Chondrocyte (in vitro differentiated cells): ENCODE data around the gene CRYBA1. TPM values are rescaled to one million over a fixed set of nuclear protein-coding genes. Genes with fewer than 3 reads are reported as not detected.

ENCODE experiments used
- DNase-seq: peaks from one replicate; pipeline ENCODE4 v3.0.0; 2021; ENCODE audit warnings: mixed read lengths, low spot score
- H3K27ac Mint-ChIP-seq: one replicate; pipeline ENCODE4 v1.8.0; 2021; ENCODE audit warnings: mild to moderate bottlenecking, moderate library complexity, mixed read lengths; ENCODE audit not compliant: unreplicated experiment
- H3K27me3 Mint-ChIP-seq: 2 replicates; pipeline ENCODE4 v1.8.0; 2021; ENCODE audit warnings: low read depth, mixed read lengths
- H3K36me3 Mint-ChIP-seq: 2 replicates; pipeline ENCODE4 v1.8.0; 2021; ENCODE audit warnings: low read depth, mixed read lengths
- H3K4me1 Mint-ChIP-seq: 2 replicates; pipeline ENCODE4 v1.8.0; 2021; ENCODE audit warnings: low read depth, mild to moderate bottlenecking, mixed read lengths
- H3K4me3 Mint-ChIP-seq: one replicate; pipeline ENCODE4 v1.8.0; 2021; ENCODE audit warnings: mild to moderate bottlenecking, moderate library complexity, mixed read lengths; ENCODE audit not compliant: unreplicated experiment
- H3K9me3 Mint-ChIP-seq: 2 replicates; pipeline ENCODE4 v1.8.0; 2021; ENCODE audit warnings: low read depth, mixed read lengths
- total RNA-seq: library from RNA; stranded (reverse); gene quantifications from 3 replicates; pipeline ENCODE4 v1.2.1, GENCODE V29; 2021
- TF ChIP-seq, protein P1 (sequence below): fragments of 200-600 bp; sonication (generic); IDR thresholded peaks from 2 replicates; pipeline ENCODE4 v1.5.0; 2021; ENCODE audit warnings: antibody characterized with exemption, mild to moderate bottlenecking, moderate library complexity

CRYBA1 gene
- total RNA-seq, 1 donor from 2014 or later: not detected

- H3K27me3 Mint-ChIP-seq: no peaks in the 10 kb centered on the region
- H3K4me3 Mint-ChIP-seq: no peak overlapping the region
- DNase-seq: no peak
- no peaks in the 10 kb centered on the region for H3K9me3 Mint-ChIP-seq
- H3K27ac Mint-ChIP-seq: peak overlapping the region; percentile 8
- peaks cover 22% of the 10 kb centered on the region for H3K4me1 Mint-ChIP-seq
- TF ChIP-seq, protein P1, sequence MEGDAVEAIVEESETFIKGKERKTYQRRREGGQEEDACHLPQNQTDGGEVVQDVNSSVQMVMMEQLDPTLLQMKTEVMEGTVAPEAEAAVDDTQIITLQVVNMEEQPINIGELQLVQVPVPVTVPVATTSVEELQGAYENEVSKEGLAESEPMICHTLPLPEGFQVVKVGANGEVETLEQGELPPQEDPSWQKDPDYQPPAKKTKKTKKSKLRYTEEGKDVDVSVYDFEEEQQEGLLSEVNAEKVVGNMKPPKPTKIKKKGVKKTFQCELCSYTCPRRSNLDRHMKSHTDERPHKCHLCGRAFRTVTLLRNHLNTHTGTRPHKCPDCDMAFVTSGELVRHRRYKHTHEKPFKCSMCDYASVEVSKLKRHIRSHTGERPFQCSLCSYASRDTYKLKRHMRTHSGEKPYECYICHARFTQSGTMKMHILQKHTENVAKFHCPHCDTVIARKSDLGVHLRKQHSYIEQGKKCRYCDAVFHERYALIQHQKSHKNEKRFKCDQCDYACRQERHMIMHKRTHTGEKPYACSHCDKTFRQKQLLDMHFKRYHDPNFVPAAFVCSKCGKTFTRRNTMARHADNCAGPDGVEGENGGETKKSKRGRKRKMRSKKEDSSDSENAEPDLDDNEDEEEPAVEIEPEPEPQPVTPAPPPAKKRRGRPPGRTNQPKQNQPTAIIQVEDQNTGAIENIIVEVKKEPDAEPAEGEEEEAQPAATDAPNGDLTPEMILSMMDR: peak; percentile 72
- H3K36me3 Mint-ChIP-seq: no peaks in the 10 kb centered on the region
Measured at GRCh38 chr17:29243792-29244191, 2.9 kb upstream of the CRYBA1 start.

DNA sequence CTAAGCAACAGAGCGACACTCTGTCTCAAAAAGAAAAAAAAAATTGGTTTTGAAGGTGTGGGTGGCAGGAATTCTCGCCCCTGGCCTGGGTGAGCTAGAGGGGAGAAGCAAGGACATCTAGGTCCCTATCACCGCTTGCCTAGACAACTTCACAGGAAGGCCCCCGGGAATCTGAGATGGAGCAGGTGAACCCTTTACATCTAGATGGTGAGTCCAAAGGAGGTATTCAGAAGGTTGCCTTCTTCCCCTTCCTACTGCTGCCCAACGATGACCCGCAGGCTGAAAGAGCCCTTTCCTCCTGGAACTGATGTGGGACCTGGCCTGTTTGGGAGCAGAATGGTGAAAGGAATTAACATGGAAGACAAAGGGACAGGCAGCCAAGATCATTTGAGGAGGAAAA lies 1.3 kb upstream of the CRYBA1 start:
- H3K9me3 Mint-ChIP-seq: no peaks in the 10 kb centered on the region
- H3K27ac Mint-ChIP-seq: no peak overlapping the region
- no peak for DNase-seq
- TF ChIP-seq, protein P1: no peak
- no peaks in the 10 kb centered on the region for H3K36me3 Mint-ChIP-seq
- peaks cover 19% of the 10 kb centered on the region for H3K4me1 Mint-ChIP-seq
- no peak overlapping the region for H3K4me3 Mint-ChIP-seq
- no peaks in the 10 kb centered on the region for H3K27me3 Mint-ChIP-seq

- Mint-ChIP-seq H3K9me3 (no peaks in the 10 kb centered on the region), H3K4me1 (peaks cover 11% of the 10 kb centered on the region)
Measured at GRCh38 chr17:29247219-29247618, 560 bp downstream of the CRYBA1 start.

GRCh38 chr17:29248845-29249244 lies 2.2 kb downstream of the CRYBA1 start:
- Mint-ChIP-seq H3K4me3 (no peak overlapping the region), H3K27me3 (no peaks in the 10 kb centered on the region), H3K27ac (no peak overlapping the region), H3K9me3 (no peaks in the 10 kb centered on the region), H3K36me3 (no peaks in the 10 kb centered on the region), H3K4me1 (peaks cover 7% of the 10 kb centered on the region)
- DNase-seq: no peak
- TF ChIP-seq, protein P1: no peak

More at GRCh38 chr17:29247219-29247618, 560 bp downstream of the CRYBA1 start:
- TF ChIP-seq, protein P1: no peak
- H3K27ac Mint-ChIP-seq: no peak overlapping the region
- no peak for DNase-seq
- H3K36me3 Mint-ChIP-seq: no peaks in the 10 kb centered on the region
- H3K27me3 Mint-ChIP-seq: no peaks in the 10 kb centered on the region
- H3K4me3 Mint-ChIP-seq: no peak overlapping the region

- H3K27me3 Mint-ChIP-seq: no peaks in the 10 kb centered on the region
- H3K36me3 Mint-ChIP-seq: peaks cover 3% of the 10 kb centered on the region
- no peak for DNase-seq
- H3K27ac Mint-ChIP-seq: no peak overlapping the region
- H3K4me3 Mint-ChIP-seq: no peak overlapping the region
- TF ChIP-seq, protein P1: no peak
- no peaks in the 10 kb centered on the region for H3K9me3 Mint-ChIP-seq
- H3K4me1 Mint-ChIP-seq: peaks cover 13% of the 10 kb centered on the region
Measured at GRCh38 chr17:29250666-29251065, 4.0 kb downstream of the CRYBA1 start.
